Stimulated activated CD4-positive, alpha-beta T cell treated with anti-CD3 and anti-CD28 coated beads, TNF-alpha, amount 100 ng/mL, for 48 hours (primary cell): ENCODE measurements around the gene PILRA.
"Not testable (repeated sequence)": the region's sequence is repeated elsewhere in the genome, so short reads cannot be mapped to it uniquely, and the experiment has no call there.

ENCODE experiments used
- DNase-seq, 3 donors: peaks; one replicate each; pipeline ENCODE4 v3.0.0-alpha.2; 2020; ENCODE audit warnings: low read depth in 3 of 3

The PILRA gene

GRCh38 chr7:100434297-100435144 is 61.2 kb downstream of the PILRA start:
- DNase-seq: no peak

DNA sequence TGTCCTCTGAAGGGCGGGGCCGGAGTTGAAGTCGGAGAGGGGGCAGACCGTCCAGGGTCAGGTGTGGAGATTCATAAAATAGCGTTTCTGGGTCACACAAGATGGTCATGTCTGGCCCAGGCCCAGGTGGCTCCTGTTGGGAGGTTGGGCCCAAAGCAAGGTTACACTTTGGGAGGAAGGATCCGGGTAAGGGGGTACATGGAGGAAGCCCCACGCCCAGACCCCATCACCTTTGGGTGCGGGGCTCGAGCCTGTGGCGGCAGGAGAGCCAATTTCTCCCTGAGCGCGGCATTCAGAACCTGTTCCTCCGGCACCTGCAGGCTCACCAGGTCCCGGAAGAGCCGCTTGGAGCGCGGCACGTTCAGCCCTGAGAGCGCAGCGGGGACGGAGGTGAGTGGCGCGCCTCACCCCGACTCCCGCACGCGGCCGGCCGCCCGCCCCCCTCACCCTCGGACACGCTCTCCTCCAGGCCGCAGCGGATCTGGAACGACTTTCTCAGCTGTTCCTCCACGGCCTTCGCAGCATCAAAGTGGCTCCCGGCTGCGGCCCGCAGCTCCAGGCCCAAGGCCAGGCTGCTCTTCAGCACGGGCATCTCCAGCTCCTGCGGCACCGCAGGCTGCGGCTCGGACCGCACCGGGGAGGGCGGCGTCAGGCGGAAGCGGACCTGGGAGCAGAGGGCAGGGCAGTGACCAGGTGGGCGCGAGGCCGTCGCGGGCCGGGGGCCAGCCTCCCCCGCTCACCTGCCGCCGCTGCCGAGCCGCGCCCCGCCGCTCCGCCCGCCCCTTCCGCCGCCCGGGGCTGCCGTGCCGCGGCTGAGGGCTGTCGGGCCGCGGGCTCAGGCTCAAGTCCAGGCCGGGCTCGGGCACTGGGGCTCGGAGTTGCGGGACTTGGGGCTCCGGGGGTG is 62.4 kb downstream of the PILRA start:
- peak in 1 of 3 donors; percentile 25 for DNase-seq

GRCh38 chr7:100437150-100438100 is 64.1 kb downstream of the PILRA start:
- DNase-seq: no peak

DNA sequence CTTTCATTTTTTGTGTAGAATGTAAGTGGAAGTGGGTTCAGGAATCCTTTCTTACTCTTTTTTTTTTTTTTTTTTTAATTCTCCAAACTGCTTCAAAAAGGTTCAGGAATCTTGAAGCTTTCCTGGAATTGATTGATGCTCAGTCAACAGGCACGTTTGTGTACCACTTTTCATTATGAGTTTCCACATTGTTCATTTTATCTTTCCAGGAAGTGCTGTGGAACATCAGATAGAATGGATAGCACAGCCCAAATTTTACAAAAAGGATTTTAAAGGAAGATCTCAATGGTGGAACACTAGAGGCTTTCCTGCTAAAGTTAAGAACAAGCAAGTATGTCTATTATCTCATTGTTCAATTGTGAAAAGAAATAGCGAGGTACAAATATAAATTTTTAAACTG is 64.9 kb downstream of the PILRA start:
- no peak for DNase-seq

- not testable (repeated sequence) for DNase-seq
Observed at GRCh38 chr7:100438731-100439130, 65.4 kb downstream of the PILRA start.

DNA sequence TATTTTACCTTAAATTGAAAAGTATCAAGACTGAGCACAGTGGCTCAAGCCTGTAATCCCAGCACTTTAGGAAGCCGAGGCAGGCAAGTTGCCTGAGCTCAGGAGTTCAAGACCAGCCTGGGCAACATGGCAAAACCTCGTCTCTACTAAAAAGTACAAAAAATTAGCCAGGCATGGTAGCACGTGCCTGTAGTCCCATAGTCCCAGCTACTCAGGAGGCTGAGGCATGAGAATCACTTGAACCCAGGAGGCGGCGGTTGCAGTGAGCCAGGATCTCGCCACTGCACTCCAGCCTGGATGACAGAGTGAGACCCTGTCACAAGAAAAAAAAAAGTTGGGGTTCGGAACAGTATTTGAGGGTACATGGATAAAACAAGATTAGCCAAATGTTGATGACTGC is 66.0 kb downstream of the PILRA start:
- not testable (repeated sequence) for DNase-seq

DNA sequence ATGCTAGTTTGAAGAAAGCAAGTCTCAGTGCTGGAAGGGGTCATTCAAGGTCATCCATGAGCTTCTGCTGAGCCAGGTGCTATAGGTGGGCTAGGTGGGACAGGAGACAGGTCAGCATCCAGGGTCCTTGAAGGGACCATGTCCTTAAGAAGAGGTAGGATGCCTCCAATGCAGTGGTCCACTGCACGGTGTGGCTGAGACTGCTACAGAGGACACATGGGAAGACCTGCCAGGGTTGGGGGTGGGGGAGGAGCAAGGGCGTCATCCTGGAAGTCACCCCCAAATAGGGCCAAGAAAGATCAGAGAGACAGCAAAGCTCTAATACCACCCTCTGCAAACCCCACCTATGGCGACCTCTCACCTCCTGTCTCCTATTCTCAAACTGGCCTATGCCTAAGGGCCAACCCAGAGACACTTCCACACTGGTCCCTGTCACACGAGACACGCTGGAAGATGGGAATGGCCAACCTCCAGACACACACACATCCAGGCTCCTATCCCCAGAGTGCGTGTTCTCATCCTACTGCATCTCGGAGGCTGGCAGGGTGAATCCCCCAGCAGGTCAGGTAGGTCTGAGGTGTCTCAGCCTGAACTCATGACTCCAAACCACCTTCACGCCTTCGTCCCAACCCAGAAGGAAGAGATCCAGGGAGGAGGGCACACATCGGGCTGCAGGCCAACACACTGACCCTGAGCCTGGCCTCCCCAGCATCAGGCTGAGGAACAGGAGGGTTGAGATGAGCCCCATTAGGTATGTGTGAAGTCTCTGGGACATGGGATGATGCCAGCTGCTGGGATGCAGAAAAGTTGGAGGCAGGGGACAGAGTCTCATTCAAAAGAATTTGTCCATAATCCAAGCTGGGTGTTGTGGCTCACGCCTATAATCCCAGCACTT is 68.6 kb downstream of the PILRA start:
- DNase-seq: no peak

DNA sequence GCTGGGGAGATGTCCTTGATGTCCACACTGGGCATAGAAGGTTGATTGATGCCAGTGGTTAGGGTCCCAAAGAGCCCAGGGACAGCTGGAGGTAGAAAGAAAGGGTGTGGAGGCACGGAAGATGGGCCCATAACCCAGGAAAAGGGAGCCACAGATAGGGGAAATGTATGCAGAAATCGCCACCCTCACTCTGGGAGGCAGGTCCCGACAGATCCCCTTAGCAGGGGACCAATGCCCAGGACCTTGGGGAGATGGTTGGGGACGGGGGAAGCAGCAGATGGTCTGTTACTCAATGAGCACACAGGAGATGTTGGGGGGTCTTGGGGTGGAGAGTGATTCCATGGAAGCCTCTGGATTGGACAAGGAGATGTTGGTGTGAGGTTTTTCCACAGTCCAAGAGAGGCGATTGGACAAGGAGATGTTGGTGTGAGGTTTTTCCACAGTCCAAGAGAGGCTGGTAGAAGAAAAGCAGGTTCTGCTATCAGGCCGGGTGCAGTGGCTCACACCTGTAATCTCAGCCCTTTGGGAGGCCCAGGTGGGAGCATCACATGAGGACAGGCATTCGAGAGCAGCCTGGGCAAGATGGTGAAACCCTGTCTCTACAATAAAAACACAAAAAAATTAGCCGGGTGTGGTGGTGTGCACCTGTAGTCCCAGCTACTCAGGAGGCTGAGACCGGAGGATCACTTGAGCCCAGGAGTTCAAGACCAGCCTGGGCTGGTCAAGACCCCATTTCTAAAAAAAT is 70.0 kb downstream of the PILRA start:
- DNase-seq: no peak

GRCh38 chr7:100444311-100445278 is 71.3 kb downstream of the PILRA start:
- DNase-seq: no peak

DNA sequence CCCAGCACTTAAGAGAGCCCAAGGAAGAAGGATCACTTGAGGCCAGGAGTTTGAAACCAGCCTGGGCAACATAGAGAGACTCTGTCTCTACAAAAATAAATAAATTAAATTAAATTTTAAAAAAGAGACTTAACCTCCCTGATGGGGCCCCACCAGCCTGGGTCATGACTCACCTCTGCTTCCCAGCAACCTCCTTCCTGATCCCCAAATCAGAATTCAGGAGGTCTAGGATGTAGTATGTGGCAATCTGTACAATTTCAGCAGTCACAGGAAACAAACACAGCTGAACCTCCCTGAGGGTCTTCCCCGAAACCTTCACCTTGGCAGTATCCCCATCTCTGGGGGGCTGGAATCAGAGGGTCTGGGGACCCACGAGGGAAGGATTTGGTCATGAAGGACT is 72.8 kb downstream of the PILRA start:
- no peak for DNase-seq

GRCh38 chr7:100447363-100447762 is 74.1 kb downstream of the PILRA start:
- DNase-seq: not testable (repeated sequence)

- no peak for DNase-seq
Observed at GRCh38 chr7:100449190-100449795, 76.0 kb downstream of the PILRA start.
